Activated CD8-positive, alpha-beta memory T cell treated with anti-CD3 and anti-CD28 coated beads for 48 hours (primary cell): ENCODE results near the gene SWAP70.
"Not testable (repeated sequence)": the region's sequence is repeated elsewhere in the genome, so short reads cannot be mapped to it uniquely, and the experiment has no call there.

Experiments used
- DNase-seq, 3 experiments: peaks; one replicate each; pipeline ENCODE4 v3.0.0-alpha.2; 2020; ENCODE audit warnings: low read depth in 2 of 3, low spot score in 2 of 3

The SWAP70 gene

GRCh38 chr11:9719566-9720289 lies 55.9 kb downstream of the SWAP70 start:
- DNase-seq = no peak

- DNase-seq = no peak
Observed at GRCh38 chr11:9720290-9720630, 56.4 kb downstream of the SWAP70 start.

- no peak for DNase-seq
Observed at GRCh38 chr11:9722023-9722422, 58.1 kb downstream of the SWAP70 start.

DNA sequence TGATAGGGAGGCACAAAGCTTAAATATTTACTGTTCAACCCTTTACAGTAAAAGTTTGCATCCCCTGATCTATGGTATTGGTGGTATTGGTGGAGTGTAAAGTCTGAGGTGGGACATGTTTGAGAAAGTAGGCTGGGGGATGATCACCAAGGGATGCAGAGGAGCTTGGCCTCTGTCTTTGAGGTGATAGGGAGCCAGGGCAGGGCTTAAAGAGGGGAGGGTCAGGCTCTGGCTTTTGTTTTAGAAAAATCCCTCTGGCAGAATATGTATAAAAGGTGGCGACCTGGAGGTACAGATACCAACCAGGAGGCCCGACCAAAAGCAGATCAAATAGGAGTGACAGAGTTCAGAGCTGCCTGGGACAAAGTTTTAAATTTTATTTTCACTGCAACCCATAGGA lies 59.0 kb downstream of the SWAP70 start:
- DNase-seq = no peak

GRCh38 chr11:9726321-9727022 lies 62.6 kb downstream of the SWAP70 start:
- DNase-seq = no peak

GRCh38 chr11:9728058-9728457 lies 64.2 kb downstream of the SWAP70 start:
- DNase-seq = no peak

DNA sequence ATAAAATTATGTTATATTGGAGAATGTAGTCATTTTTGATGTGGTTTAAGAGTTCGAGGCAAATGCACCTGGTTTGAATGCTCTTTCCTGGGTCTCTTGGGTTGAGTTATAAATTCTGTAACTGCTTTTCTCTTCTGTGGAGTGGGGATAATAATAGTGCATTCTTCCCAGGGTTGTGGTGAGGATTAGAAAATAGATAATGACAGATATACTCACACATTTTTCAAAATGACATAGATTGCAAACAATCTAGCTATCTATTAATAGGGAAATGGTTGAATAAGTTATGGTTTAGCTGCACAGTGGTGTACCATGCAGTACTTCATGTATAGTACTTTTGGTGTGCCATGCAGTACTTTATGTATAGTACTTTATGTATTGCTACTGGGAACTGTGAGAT lies 67.4 kb downstream of the SWAP70 start:
- DNase-seq = no peak

- no peak for DNase-seq
Observed at GRCh38 chr11:9732453-9732852, 68.6 kb downstream of the SWAP70 start.

DNA sequence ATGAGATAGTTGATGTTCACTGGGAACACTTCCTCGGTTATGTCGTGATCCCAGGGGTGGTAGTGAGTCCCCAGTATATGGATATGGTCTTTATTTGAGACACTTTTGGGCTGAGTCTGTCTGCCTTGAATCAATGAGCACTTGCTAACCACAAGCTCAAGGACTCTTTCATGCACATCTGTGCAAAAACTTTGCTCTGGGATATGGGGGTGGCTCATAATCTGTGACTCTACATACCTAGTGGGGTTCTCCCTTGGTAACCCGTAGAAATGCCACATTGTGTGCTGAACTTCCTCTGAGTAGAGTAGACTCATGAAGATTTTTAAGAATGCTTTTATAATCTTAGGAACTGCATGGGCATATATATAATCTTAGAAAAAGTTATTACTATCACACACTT lies 69.3 kb downstream of the SWAP70 start:
- no peak for DNase-seq

DNA sequence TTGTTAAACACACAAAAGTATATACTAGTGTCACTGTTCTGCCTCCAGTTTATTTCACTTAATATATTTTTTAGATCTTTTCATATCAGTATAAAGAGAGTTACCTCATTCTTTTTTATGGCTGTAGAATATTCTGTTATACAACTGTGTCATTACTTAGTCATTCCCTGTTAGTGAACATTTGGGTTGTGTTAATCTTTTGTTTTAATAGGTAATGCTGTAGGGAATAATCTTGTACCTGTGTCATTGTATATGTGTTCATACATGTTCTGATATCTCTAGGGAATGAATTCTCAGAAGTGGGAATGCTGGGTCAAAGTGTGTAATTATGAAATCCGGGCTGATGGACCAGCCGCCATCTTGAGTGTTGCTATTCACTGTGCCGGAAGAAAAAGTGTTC lies 71.4 kb downstream of the SWAP70 start:
- DNase-seq = no peak

DNA sequence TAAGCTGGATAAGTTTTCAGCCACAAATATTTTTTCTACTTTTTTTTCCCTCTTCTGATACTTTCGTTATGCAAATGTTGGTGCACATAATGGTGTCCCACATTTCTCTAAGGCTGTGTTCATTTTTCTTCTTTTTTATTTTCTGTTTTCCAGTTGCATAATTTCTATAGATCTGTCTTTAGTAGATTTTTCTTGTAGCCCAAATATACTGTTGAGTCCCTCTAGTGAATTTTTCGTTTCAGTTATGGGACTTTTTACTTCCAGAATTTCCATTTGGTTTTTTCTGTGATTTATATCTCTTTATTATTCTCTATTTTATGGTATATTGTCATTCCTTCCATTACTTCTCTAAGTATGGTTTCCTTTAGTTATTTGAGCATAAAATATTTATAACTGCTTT lies 72.0 kb downstream of the SWAP70 start:
- no peak for DNase-seq

GRCh38 chr11:9736365-9736764 lies 72.5 kb downstream of the SWAP70 start:
- no peak for DNase-seq

DNA sequence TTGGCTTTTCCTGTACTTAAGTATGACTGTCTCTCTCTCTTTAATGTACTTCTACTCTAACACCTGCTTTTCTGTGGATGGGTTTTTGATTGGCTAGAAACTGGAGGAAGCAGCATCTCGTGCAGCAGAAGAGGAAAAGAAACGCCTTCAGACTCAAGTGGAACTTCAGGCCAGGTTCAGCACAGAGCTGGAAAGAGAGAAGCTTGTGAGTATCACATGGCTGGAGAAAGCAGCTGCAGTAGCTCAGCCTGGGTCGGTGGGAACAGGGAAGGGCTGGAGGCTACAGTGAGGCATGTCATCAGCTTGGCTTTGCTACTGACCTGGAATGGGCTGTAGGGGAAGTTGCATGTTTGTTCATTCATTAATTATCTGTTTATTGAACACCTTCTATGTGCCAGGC lies 74.2 kb downstream of the SWAP70 start:
- no peak for DNase-seq

- DNase-seq = no peak
Observed at GRCh38 chr11:9738707-9739106, 74.8 kb downstream of the SWAP70 start.

GRCh38 chr11:9739123-9739900 lies 75.4 kb downstream of the SWAP70 start:
- DNase-seq = no peak

DNA sequence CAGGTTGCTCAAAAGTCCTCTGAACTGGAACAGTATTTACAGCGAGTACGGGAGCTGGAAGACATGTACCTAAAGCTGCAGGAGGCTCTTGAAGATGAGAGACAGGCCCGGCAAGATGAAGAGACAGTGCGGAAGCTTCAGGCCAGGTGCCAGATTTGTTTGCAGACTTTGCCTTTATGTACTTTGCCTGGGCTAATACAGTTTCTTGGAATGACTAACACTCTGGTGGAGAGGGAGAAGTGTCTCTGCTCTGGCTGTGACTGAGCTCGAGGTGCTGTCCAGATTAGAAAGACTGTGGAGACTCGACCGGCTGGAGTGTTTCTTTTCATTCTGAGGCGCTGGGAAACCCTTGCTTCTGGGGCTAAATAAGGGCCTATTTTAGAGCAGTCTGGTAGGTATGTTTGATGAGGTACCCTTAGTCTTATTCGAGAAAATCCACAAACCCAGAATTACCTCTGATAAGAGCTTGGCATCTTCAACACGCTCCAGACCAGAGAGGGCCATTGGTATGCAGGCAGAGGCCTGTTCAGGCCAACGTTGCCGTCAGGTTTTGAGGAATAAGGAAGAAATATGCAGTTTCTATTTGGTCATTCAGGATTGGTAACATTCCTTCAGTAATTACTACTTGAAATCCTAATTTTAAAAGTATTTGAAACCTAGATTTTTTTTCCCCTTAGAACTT lies 76.5 kb downstream of the SWAP70 start:
- no peak for DNase-seq

DNA sequence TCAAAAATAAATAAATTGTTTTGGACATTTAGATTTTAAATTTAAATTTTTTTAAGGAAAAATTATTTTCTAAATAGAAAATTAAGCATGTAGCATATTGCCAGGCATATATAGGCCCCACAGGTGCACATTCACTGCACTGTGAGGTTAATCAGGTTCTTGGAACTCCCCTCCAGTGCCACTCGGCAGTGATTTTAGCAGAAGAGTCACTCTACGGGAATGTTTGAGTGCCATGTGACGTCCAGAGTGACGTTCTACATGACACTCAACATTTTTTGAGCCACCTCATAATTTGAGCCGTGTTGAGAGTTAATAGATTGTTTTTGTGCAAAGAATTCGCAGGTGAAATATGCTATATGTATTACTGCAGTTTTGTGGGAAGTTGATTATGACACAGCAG lies 77.4 kb downstream of the SWAP70 start:
- DNase-seq = no peak

GRCh38 chr11:9743512-9743911 lies 79.6 kb downstream of the SWAP70 start:
- not testable (repeated sequence) for DNase-seq

GRCh38 chr11:9745411-9746211 lies 81.7 kb downstream of the SWAP70 start:
- no peak for DNase-seq

- DNase-seq = no peak
Observed at GRCh38 chr11:9747229-9747628, 83.4 kb downstream of the SWAP70 start.

GRCh38 chr11:9747828-9748227 lies 84.0 kb downstream of the SWAP70 start:
- no peak for DNase-seq
